ENCODE measurements around the gene RNF150.

RNF150 gene

GRCh38 chr4:141023051-141023450 lies 110.2 kb downstream of the RNF150 start:
- DNase-seq (ENCODE audit: low spot score): no peak

- no peak for DNase-seq (ENCODE audit: low spot score)
Measured at GRCh38 chr4:141022111-141022695, 111.1 kb downstream of the RNF150 start.

DNA sequence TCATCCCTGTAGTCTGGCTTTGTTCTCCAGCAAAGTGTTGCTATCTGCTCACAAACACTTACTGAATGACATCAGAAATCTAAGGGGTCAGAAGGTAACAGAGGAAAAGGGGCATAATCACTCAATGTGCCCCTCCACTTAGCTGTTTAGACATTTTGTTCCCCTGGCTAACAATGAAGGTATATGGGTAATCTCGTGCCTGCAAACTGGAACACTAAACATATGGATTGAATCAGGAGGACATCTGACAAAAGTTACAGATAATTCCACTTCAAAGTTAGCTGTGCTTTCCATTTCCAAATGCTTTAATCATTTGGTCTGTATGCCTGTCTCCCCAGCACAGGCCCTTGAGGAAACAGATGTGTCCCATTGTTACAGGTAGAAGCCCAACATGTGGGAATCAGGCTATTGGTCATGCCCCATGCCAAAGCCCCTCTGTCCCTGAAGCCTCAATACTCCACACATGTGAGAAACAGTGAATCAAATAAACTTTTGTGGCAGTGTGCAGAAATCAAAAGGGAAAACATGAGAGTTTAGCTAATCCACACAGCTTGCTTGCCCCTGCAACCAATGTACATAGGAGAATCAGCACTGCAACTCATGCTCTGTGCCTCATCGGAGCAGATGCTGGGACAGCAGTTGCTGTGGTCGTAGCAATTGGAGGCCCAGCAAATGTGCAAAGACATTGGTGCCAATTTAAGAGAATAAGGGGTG lies 111.7 kb downstream of the RNF150 start:
- peak; percentile 30 for DNase-seq (ENCODE audit: low spot score)

DNA sequence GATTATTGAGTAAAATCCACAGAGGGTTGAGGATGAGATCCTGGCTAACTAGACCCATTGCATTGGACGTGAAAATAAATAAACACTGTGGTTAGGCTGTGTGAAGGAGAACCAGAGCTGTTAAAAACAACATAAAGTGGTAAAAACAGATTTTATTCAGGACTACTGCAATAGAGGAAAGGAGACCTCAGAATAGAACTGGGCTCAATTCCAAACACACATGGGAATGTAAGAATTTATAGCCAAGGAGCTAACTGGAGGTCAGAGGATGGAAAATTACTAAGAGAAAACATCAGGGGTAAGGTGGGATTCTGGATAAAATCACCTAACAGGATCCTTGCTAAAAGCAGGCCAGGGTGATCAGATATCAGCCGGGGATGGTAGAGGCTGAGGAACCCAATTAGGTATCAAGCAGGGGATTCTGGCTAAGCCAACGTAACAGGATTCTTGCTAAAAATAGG lies 112.4 kb downstream of the RNF150 start:
- DNase-seq (ENCODE audit: low spot score): peak; percentile 72

GRCh38 chr4:141019768-141020167 lies 113.5 kb downstream of the RNF150 start:
- no peak for DNase-seq (ENCODE audit: low spot score)

GRCh38 chr4:141016117-141016798 lies 117.0 kb downstream of the RNF150 start:
- no peak for DNase-seq (ENCODE audit: low spot score)

DNA sequence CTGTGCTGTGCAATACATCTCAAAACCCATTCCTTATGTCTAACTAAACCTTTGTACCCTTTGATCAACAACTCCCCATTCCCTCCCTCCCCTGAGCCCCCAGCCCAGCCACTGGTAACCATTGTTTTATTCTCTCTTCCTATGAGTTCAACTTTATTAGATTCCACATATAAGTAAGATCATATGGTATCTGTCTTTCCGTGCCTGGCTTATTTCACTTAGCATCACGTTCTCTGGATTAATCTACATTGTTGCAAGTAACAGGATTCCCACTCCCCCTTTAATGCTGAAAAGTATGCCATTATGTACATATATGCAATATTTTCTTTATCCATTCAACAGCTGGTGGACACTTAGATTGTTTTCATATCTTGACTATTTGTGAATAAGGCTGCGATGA lies 119.4 kb downstream of the RNF150 start:
- no peak for DNase-seq (ENCODE audit: low spot score)

- peak; percentile 75 for DNase-seq (ENCODE audit: low spot score)
Measured at GRCh38 chr4:141011901-141012315, 121.4 kb downstream of the RNF150 start.

GRCh38 chr4:141009931-141010330 lies 123.3 kb downstream of the RNF150 start:
- DNase-seq (ENCODE audit: low spot score): no peak

DNA sequence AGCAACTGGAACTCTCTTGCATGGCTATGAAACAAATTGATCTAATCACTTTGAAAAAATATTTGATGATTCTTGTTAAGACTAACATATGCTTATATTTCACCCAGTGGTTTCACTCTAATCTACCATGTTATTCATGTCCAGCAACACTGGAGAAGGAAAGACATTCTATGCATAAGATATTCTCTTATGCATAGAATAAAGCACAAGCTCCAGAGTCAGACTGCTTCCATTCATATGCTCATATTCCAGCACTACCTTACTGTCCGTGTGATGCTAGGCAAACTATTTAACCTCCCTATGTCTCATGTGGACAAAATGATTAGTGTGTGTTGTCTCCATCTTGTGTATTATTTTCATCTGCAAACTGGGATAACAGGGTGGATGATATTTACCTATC lies 124.1 kb downstream of the RNF150 start:
- DNase-seq (ENCODE audit: low spot score): no peak

GRCh38 chr4:141006242-141006802 lies 126.9 kb downstream of the RNF150 start:
- DNase-seq (ENCODE audit: low spot score): no peak

DNA sequence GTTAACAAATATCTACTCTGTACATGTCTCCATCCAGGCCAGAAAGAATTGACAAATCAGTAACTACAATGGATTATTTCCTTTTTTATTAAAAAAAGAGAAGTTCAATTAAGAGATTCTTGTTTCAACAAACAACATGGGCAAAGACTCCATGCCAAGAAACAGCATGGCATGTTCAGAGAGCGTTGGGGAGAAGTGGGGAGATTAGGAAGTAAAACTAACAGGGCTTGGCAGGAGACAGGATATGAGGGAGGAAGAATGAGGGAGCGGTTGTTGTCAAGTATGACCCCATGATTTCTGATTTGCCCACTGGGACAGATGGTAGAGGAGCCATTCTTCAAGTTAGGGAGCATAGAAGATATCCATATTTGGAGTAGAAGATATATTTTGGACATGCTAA lies 128.4 kb downstream of the RNF150 start:
- DNase-seq (ENCODE audit: low spot score): no peak

DNA sequence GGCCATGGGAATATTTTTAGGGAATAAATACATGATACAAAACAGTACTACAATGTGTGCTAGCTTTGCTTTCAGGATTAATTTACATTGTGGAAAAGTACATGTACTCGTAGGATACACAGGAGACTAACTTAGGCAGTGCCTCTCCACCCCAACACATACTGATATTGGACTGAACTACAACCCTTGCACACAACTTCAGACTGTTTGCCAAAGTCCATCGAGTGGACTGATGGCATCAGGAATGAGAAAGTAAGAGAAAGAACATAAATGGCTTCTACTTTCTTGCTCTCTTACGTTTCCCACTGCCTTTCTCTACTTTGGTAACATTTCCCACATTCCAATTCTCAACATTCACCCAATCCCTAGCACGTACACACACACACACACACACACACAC lies 130.1 kb downstream of the RNF150 start:
- no peak for DNase-seq (ENCODE audit: low spot score)

- peak; percentile 62 for DNase-seq (ENCODE audit: low spot score)
Measured at GRCh38 chr4:141002323-141002805, 130.9 kb downstream of the RNF150 start.

DNA sequence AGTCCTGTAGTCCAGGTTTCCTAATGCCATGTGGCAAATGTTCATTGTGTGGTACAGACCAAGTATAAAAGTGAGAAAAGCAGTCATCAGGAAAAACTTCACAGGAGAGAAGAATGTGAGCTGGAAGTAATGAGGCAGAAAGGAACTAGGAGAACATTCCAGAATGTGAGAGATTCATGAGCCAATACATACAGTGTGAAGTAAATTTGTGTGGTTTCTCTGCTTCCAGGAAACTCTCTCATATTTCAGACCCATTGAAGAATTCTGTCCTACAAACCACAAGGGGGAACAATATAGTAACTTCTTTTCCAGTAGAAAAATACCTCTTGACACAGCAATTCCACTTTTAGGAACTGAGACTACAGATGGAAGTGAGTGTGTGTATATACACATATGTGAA lies 136.5 kb downstream of the RNF150 start:
- DNase-seq (ENCODE audit: low spot score): no peak

GRCh38 chr4:140995058-140995457 lies 138.2 kb downstream of the RNF150 start:
- DNase-seq (ENCODE audit: low spot score): peak; percentile 59

GRCh38 chr4:140994015-140994414 lies 139.3 kb downstream of the RNF150 start:
- no peak for DNase-seq (ENCODE audit: low spot score)

GRCh38 chr4:140993370-140993769 lies 139.9 kb downstream of the RNF150 start:
- no peak for DNase-seq (ENCODE audit: low spot score)

- no peak for DNase-seq (ENCODE audit: low spot score)
Measured at GRCh38 chr4:140989944-140990343, 143.3 kb downstream of the RNF150 start.

- DNase-seq (ENCODE audit: low spot score): no peak
Measured at GRCh38 chr4:140986045-140986444, 147.2 kb downstream of the RNF150 start.

DNA sequence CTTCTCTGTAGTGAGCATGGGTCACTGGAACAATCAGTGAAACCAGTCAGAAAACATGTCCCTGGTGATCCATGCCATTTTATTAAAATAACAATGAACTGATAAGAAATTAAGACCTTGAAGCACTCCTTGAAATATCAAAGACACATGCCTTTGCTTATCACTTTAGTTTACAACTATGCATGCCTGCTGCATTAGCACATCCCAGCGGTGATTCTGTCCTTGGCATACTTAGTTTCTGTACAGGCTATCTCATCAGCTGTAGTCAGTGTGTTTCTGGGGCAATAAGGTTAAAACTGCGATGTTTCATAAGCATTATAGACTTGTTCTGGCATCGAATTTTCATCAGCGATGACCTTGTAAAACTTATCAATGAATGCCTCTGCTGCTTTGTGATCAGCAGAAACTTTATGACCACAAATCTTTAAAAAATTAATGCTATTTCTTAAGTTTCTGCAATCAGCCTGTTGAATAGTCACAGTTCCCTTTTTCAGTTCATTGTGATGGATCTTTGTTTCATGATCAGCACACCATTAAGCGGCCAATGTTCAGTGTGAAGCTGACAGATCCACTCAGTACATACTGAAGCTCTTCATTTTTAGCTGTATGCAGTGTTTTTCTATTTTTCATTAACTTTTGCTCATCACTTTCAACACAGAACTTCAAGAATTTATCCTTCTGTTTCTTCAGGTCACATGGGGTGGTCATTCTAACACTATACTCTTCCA lies 150.5 kb downstream of the RNF150 start:
- DNase-seq (ENCODE audit: low spot score): no peak

Measured in cerebellar cortex (tissue), 1 donor.